HUES64 (cell line): ENCODE measurements around the gene SBF2.

Source experiments
- H3K27ac ChIP-seq: 2 replicates; pipeline ENCODE4 v1.7.0; 2013; ENCODE audit warnings: low read depth, low read length, inconsistent platforms
- H3K27me3 ChIP-seq: 2 replicates; pipeline ENCODE4 v1.6.1; 2013; ENCODE audit warnings: mild to moderate bottlenecking, low read length; ENCODE audit not compliant: insufficient read depth
- H3K36me3 ChIP-seq: 2 replicates; pipeline ENCODE4 v1.6.1; 2013; ENCODE audit warnings: mild to moderate bottlenecking, low read length; ENCODE audit not compliant: insufficient read depth
- H3K4me1 ChIP-seq: 2 replicates; pipeline ENCODE4 v1.6.1; 2013; ENCODE audit warnings: mild to moderate bottlenecking, low read length, moderate library complexity; ENCODE audit not compliant: insufficient read depth
- H3K4me3 ChIP-seq: 2 replicates; pipeline ENCODE4 v1.5.1; 2013; ENCODE audit warnings: mild to moderate bottlenecking, low read length, moderate library complexity
- H3K9ac ChIP-seq: 2 replicates; pipeline ENCODE4 v1.6.1; 2013; ENCODE audit warnings: mild to moderate bottlenecking, low read depth, low read length
- H3K9me3 ChIP-seq: 2 replicates; pipeline ENCODE4 v1.6.1; 2013; ENCODE audit warnings: low read depth, low read length; ENCODE audit not compliant: insufficient read depth
- WGBS: fragments of 150-250, 120-280 bp; methylation state at CpG from one replicate; pipeline ENCODE4 v1.1.7; 2013; ENCODE audit warnings: missing lambda C conversion rate; 5-methylcytosine and 5-hydroxymethylcytosine counted together

SBF2 gene

DNA sequence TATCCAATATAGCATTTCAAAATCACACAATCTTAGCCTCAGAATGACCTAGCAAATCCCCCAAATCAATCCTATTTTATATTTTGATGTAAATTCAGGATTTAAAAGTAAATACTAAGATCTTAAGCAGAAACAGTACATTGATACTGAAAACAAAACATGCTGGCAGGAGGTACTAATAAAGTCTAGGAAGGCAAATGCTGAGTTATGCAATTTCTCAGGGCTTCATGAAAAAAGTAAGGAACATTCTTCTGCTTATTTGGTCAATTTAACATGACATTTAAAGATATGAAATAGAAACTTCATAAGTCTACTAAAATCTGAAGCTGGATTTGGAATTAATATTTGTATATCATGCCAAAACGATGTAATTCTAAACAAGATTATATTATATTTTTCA, 476.8 kb downstream of the SBF2 start:
- H3K27ac ChIP-seq, result no peak overlapping the region
- WGBS, result no CpG with 5 or more reads among the region's 1 CpG

DNA sequence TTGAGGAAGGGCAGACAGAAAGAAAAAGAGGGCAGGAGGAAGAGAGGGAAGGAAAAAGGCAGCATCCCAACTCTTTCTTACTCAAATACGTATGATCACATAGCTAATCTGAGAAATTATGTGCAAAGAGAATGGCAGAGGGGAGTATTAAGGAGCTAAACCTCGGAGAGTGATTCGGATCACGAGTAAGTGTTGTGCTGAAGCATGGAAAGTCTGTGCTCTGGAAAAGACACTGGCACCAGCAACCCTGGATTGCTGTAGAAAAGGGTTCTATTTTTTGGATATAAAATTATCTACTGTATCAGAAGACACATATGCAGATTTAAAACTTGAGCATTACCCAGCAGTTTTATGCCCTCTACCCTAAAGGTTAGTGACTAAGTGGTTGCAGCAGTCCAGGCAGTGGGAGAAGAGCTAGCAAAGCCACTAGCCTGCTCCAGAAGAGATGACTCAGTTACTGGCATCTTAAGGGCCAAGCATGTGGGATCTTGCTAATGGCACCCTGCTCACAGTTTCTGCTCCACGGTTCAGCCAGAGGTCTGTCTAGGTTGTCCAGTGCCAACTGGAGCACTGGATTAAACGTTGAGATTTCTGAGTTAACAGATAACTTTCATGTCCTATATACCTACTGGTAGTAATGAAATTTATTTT, 478.4 kb downstream of the SBF2 start:
- Histone ChIP-seq H3K27me3 (no peaks in the 10 kb centered on the region), H3K9ac (no peak overlapping the region), H3K36me3 (0 out of 2 replicates have a peak, but pooled peaks cover 3% of the 10 kb centered on the region), H3K4me1 (peaks cover 17% of the 10 kb centered on the region), H3K4me3 (no peak overlapping the region), H3K27ac (no peak overlapping the region), H3K9me3 (no peaks in the 10 kb centered on the region)
- 91% methylated on average over 6 of the region's 6 CpGs for WGBS

More for the DNA sequence above, 476.8 kb downstream of the SBF2 start:
- no peaks in the 10 kb centered on the region for H3K36me3 ChIP-seq
- peaks cover 31% of the 10 kb centered on the region for H3K4me1 ChIP-seq
- H3K9ac ChIP-seq, result no peak overlapping the region
- no peaks in the 10 kb centered on the region for H3K27me3 ChIP-seq
- H3K4me3 ChIP-seq, result no peak overlapping the region
- no peaks in the 10 kb centered on the region for H3K9me3 ChIP-seq

DNA sequence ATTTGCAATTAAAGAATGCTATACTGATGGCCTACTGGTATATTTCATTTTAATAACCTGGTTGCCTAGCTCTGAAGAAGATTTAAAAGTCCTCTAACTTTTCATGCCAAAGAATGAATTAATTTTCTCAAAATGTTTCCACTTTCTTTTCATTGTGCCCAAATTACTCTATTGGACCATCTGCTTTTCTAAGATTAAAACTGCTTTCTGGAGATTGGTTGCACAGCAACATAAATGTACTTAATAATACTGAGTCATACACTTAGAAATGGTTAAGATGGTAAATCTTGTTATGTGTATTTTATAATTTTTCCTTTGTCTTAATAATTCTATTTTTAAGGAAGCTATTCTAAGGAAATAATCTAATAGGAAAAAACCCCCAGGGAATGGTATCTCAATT, 479.9 kb downstream of the SBF2 start:
- H3K27ac ChIP-seq, result no peak overlapping the region
- no peaks in the 10 kb centered on the region for H3K27me3 ChIP-seq
- no peak overlapping the region for H3K4me3 ChIP-seq
- H3K9me3 ChIP-seq, result no peaks in the 10 kb centered on the region
- H3K4me1 ChIP-seq, result peaks cover 9% of the 10 kb centered on the region
- no peak overlapping the region for H3K9ac ChIP-seq
- 0 out of 2 replicates have a peak, but pooled peaks cover 3% of the 10 kb centered on the region for H3K36me3 ChIP-seq

DNA sequence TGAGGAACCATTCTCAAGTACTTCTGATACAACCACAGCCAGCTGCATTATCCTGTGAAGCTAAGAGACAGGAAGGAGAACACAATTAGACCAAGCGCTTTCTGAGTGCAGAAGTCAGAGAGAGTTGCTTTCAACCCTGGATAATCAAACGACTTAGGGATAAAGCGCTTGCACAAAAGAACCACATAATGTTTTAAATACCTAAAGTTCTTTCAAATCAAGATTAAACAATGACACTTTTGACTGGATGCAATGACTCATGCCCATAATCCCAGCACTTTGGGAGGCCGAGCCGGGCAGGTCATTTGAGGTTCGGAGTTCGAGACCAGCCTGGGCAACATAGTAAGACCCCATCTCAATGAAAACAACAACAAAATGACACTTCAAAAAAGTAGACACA, 485.1 kb downstream of the SBF2 start:
- Histone ChIP-seq H3K36me3 (peaks cover 15% of the 10 kb centered on the region), H3K9ac (no peak overlapping the region), H3K27ac (no peak overlapping the region), H3K9me3 (no peaks in the 10 kb centered on the region; the same call in 1 of the 2 replicates), H3K27me3 (no peaks in the 10 kb centered on the region), H3K4me3 (no peak overlapping the region), H3K4me1 (peaks cover 6% of the 10 kb centered on the region)
- 91% methylated on average over 7 of the region's 7 CpGs for WGBS

DNA sequence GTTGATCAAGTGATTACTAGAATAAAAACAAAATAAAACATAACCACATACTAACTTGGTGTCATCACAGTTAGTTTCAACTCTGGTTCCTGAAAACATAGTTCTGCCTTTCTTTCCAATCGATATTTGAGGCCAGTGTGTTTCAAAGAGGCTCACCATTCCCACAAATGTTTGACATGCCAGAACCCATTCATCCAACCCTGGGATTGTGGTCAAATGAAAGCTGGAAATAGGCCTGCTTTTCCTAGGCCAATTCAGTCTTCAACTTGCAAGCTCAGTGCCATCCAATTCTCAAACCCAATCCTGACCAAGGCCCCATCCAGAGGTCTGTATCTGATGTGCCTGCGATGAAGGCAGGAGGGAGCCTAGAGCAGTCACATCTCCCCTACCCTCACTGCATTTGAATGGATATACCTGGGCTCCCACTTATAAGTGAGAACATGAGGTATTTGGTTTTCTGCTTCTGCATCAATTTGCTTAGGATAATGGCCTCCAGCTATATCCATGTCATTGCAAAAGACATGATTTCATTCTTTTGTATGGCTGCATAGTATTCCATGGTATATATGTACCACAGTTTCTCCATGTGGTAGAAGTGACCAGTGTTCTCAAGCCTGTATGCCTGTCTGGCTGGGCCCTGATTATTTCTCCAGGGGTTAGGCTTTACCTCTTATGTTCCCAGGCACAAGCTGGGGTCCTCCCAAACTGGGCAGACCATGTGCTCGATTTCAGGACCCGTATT, 486.9 kb downstream of the SBF2 start:
- Histone ChIP-seq H3K9ac (no peak overlapping the region), H3K4me1 (peaks cover 24% of the 10 kb centered on the region), H3K36me3 (peaks cover 15% of the 10 kb centered on the region), H3K27me3 (no peaks in the 10 kb centered on the region), H3K27ac (no peak overlapping the region), H3K9me3 (no peaks in the 10 kb centered on the region; the same call in 1 of the 2 replicates), H3K4me3 (no peak overlapping the region)
- 95% methylated on average over 4 of the region's 4 CpGs for WGBS

DNA sequence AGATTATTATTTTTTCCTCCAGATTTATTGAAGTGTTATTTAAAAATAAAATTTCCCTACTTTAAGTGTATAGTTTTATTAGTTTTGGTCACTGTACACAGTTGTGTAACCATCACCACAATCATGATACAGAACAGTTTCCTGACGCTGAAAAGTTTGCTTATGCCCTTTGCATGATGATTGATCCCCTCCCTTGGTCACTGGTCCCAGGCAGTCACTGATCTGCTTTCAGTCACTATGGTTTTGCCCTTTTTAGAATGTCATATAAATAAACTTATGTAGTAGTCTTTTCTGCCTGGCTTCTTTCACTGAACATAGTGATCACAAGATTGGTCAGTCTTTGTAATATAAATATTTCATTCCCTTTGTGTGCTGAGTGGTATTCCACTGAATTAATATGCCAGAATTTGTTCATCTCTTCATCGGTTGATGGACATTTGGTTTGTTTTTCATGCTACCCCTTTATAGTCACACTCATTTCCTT, 489.6 kb downstream of the SBF2 start:
- Histone ChIP-seq H3K4me3 (no peak overlapping the region), H3K27me3 (no peaks in the 10 kb centered on the region), H3K27ac (no peak overlapping the region), H3K9ac (no peak overlapping the region), H3K9me3 (no peaks in the 10 kb centered on the region; the same call in 1 of the 2 replicates), H3K4me1 (peaks cover 32% of the 10 kb centered on the region), H3K36me3 (peaks cover 13% of the 10 kb centered on the region)
- WGBS, result 100% methylated on average over 2 of the region's 2 CpGs

DNA sequence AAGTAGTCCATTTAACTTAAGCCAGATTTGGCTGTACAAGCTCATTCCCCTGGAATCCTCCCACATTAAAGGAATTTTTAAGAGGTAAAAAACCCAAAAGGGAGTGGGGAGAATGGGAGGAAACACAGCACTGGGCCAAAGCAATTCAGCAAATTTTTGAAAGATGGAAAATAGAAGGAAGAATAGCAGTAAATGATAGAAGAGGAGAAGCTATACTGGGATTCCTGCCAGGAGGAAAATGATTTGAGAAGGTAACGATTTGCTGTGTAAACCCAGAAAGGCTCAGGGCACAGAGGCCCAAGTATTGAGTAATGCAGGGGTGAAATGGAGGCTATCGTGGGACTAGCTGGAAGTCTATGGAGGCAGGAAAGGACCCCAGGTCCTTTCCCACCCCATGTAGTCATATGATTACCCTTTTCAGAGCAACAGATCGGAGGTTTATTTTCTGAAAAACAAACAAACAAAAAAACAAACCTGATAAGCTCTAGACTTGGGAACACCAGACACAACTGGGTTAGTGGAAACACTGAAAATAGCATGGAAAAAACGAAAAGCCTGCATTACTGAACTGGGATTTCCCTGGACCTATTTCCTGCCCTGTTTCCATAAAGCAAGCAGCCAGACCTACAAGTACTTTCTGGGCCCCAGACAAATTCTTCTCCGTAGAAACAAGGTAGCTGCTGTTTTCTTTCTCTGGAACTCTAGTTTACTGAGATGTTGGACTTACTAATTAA, 490.2 kb downstream of the SBF2 start:
- Histone ChIP-seq H3K4me1 (peaks cover 32% of the 10 kb centered on the region), H3K27me3 (no peaks in the 10 kb centered on the region), H3K9ac (no peak overlapping the region), H3K27ac (peak overlapping the region; percentile 42; the same call in 1 of the 2 replicates), H3K36me3 (peaks cover 13% of the 10 kb centered on the region), H3K9me3 (no peaks in the 10 kb centered on the region; the same call in 1 of the 2 replicates), H3K4me3 (no peak overlapping the region)
- WGBS, result 85% methylated on average over 4 of the region's 5 CpGs

DNA sequence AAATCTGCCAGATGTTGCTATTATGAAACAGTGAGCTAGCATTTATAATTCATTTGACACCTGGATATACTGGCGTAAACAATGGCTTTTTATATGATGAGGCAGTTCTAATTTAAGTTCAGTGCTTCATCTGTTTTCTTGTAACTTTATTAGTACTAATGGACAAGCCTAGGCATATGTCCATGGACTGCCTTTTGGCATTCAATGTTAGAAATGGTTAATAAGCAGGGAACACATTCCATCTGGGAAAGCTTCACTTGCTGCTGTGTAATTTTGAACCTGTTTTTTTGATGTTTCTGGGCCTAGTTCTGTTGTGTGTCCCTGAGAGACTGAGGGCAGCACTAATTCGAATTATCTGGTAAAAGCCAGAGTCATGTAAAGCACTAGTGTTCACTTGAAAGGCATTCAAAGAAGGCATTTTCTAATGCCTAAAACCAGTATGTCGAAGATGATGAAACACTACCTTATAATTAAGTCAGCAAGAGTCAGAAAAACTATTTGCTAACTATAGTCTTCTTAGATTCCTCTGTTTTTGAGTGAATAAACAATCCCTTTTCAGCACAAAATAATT, 491.6 kb downstream of the SBF2 start:
- Histone ChIP-seq H3K4me3 (no peak overlapping the region), H3K27me3 (no peaks in the 10 kb centered on the region), H3K4me1 (peaks cover 32% of the 10 kb centered on the region), H3K36me3 (peaks cover 8% of the 10 kb centered on the region), H3K27ac (peak overlapping the region; percentile 84), H3K9me3 (no peaks in the 10 kb centered on the region; the same call in 1 of the 2 replicates), H3K9ac (peak overlapping the region; percentile 45)
- WGBS, result 72% methylated on average over 3 of the region's 3 CpGs

DNA sequence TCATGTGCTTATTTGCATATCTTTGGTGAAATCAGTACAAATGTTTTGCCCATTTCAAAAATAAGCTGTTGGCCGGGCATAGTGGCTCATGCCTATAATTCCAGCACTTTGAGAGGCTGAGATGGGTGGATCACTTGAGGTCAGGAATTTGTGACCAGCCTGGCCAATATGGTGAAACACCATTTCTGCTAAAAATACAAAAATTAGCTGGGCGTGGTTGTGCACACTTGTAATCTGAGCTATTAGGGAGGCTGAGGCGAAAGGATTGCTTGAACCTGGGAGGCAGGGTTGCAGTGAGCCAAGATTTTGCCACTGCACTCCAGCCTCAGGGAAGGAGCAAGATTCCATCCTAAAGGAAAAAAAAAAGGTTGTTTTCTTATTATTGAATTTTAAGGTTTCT, 494.1 kb downstream of the SBF2 start:
- Histone ChIP-seq H3K9me3 (no peaks in the 10 kb centered on the region), H3K27ac (no peak overlapping the region)
- WGBS, result 91% methylated on average over 3 of the region's 3 CpGs

DNA sequence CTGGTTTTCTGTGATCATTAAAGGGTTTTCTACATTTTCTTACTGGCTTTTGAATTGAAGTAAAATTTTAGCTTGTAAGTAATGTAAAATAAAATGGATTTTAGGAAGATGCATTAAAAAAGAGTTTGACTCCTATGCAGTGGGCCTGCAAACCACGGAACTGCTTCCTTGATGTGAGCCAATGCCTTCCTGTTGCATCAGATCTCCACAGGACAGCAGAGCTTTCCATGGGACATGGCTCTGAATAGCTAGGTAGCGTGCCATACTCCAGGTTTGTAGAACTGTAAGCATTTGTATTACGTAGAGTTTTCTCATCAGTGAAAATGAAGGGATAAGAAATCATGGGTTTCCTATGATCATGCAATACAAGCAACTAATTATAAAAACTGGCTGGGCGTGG, 496.7 kb downstream of the SBF2 start:
- no peaks in the 10 kb centered on the region for H3K27me3 ChIP-seq
- H3K4me1 ChIP-seq, result peaks cover 10% of the 10 kb centered on the region
- WGBS, result 95% methylated on average over 4 of the region's 4 CpGs
- H3K9me3 ChIP-seq, result no peaks in the 10 kb centered on the region
- H3K36me3 ChIP-seq, result peaks cover 2% of the 10 kb centered on the region; the same call in 1 of the 2 replicates
- H3K27ac ChIP-seq, result no peak overlapping the region
- no peak overlapping the region for H3K9ac ChIP-seq
- H3K4me3 ChIP-seq, result no peak overlapping the region

More for the DNA sequence above, 494.1 kb downstream of the SBF2 start:
- Histone ChIP-seq H3K36me3 (no peaks in the 10 kb centered on the region), H3K9ac (no peak overlapping the region), H3K4me1 (peaks cover 32% of the 10 kb centered on the region), H3K27me3 (no peaks in the 10 kb centered on the region), H3K4me3 (no peak overlapping the region)
